Activated T-cell treated with anti-CD3 and anti-CD28 coated beads, Interleukin-2, amount 50 U/mL, for 48 hours (primary cell): ENCODE measurements around the gene UBE2S.

ENCODE experiments used
- DNase-seq, 2 experiments: peaks; one replicate each; pipeline ENCODE4 v3.0.0-alpha.2; 2020

The UBE2S gene

GRCh38 chr19:55358943-55359908, 48.4 kb downstream of the UBE2S start:
- DNase-seq: no peak

- no peak for DNase-seq
Measured at GRCh38 chr19:55358493-55358892, 49.1 kb downstream of the UBE2S start.

DNA sequence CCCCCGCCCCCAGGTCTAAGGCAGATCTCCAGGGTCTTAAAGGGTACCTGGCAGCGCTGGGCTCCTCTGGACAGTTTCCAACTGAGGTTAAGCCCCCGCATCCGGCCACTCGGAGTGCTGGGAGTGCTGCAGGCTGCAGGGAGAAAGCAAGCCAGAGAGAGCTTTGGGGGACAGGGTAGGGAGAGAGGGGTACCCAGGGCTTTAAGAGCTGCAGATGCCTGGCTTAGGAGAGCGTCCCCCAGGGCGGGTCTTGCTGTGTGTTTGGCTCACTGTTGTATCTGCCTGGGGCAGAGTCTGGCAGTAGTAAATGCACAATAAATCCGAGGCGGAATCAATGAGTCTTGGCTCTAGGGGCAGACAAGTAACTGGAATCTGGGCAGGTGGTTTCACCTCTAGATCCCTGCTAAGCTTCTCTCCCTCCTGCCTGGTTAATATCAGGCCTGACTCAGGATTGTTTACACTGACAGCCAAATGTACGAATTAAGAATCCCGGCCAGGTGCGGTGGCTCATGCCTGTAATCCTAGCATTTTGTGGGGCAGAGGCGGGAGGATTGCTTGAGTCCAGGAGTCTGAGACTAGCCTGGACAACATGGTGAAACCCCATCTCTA, 52.3 kb downstream of the UBE2S start:
- DNase-seq: no peak

- no peak for DNase-seq
Measured at GRCh38 chr19:55354698-55355212, 52.8 kb downstream of the UBE2S start, which contains the start of gene COX6B2. Gene COX6B2, minus strand, starts transcription at chr19:55354719. Its CDS starts 198 bp downstream, at chr19:55354521.

DNA sequence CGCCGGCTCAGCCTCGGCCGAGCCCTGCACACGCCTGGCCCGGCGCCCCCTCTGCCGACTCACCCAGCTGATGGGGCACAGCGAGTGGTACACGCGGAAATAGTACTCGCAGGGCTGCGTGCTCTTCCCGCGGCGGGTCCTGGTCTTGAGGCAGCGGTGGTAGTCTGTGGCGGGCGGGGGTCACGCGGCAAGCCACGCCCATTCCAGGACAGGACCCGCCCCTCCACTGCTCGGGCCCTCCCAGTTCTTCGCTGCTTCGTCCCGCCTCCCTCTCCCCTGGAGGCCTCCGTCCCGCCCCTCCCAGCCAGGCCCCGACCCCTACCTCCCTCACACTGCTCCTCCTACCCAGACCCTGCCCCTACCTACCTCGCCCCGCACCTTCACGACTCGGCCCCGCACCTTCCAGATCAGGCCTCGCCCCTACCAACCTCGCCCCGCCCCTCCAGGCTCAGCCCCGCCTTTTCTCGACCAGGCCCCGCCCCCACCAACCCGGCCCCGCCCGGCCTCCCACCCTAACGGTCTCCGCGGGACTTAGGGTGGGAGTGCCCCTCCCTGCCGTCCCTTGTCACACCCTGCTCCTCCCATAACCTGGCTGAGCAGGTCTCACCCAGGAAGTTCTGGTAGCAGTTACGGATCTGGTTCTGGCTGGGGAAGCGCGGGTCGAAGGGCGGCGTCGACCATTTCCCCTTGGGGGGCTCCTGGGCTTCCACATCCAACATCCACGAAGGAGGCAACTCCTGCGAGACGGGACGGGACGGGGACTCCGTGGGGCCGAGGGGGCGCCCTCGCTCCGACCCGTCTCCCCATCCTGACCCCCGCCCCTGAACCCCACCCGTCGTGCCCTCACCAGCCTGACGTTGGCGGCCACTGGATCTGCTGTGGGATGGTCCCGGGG, 53.5 kb downstream of the UBE2S start:
- peak; percentile 61 to 72 for DNase-seq

GRCh38 chr19:55353356-55353802, 54.2 kb downstream of the UBE2S start:
- no peak for DNase-seq

DNA sequence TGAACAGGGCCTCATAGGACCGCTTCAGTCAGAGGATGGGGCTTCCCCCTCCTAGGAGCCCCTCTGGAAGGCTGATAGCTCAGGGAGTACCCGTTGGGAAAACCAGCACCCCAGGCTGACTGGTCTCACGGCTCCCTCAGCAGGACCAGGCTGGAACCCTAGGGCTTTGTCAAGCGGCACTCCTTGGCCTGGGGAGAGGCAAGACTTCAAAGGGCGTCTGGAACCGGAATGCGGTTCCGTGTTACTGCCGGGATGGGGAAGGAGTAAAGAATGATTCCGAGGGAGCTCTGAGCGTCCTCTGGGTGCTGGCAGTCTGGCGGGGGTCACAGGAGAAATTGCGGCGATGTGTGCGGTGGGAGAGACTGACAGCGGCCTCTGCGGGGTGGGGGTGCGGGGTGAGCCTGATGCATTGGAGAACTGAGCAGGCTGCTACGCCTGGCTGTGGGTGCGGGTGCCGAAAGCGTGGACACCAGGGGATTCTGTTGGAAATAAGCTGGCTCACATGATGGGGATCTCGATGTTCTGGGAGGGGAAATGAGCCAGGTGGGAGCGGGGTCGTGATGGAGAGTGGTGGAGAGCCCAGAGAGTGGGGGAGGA, 54.9 kb downstream of the UBE2S start:
- DNase-seq: no peak

GRCh38 chr19:55352040-55352439, 55.5 kb downstream of the UBE2S start:
- DNase-seq: no peak

- no peak for DNase-seq
Measured at GRCh38 chr19:55350620-55351315, 56.8 kb downstream of the UBE2S start.
